Muscle of back (tissue), 11 donors: ENCODE data around the gene MYO5A. TPM values are rescaled to one million over a fixed set of nuclear protein-coding genes. Genes with fewer than 3 reads are reported as not detected.

Source experiments
- DNase-seq, 3 donors: peaks; one replicate each; pipeline versions ENCODE4 v3.0.0 to v3.0.0-alpha.2; 2013
- polyA plus RNA-seq, 10 donors: library from polyadenylated mRNA; unstranded; fragments of 120-200 nt; gene quantifications; one replicate each; pipeline ENCODE4 v1.2.1, GENCODE V29; 2013; ENCODE audit not compliant: insufficient read length in 10 of 10

Gene MYO5A
- polyA plus RNA-seq, 10 donors, result 3.9 to 11.1 (median 6.5) TPM

GRCh38 chr15:52369455-52369854 is 159.2 kb downstream of the MYO5A start:
- no peak for DNase-seq

- DNase-seq, result no peak
Measured at GRCh38 chr15:52369030-52369429, 159.7 kb downstream of the MYO5A start.

- DNase-seq, result no peak
Measured at GRCh38 chr15:52368402-52368801, 160.3 kb downstream of the MYO5A start.

GRCh38 chr15:52362497-52362896 is 166.2 kb downstream of the MYO5A start:
- no peak for DNase-seq

- no peak for DNase-seq
Measured at GRCh38 chr15:52361975-52362494, 166.6 kb downstream of the MYO5A start.

- DNase-seq, result no peak
Measured at GRCh38 chr15:52361494-52361893, 167.2 kb downstream of the MYO5A start.

- no peak for DNase-seq
Measured at GRCh38 chr15:52360229-52361203, 168.2 kb downstream of the MYO5A start.

- DNase-seq, result no peak
Measured at GRCh38 chr15:52359722-52360121, 169.0 kb downstream of the MYO5A start.

GRCh38 chr15:52357949-52358348 is 170.7 kb downstream of the MYO5A start:
- no peak for DNase-seq

GRCh38 chr15:52352086-52352485 is 176.6 kb downstream of the MYO5A start:
- DNase-seq, result no peak

- DNase-seq, result peak in 1 of 3 donors; percentile 14
Measured at GRCh38 chr15:52351206-52351908, 177.3 kb downstream of the MYO5A start.

GRCh38 chr15:52350423-52350822 is 178.3 kb downstream of the MYO5A start:
- DNase-seq, result no peak

GRCh38 chr15:52349052-52349700 is 179.5 kb downstream of the MYO5A start:
- DNase-seq, result peak in 1 of 3 donors; percentile 52

GRCh38 chr15:52348056-52348745 is 180.5 kb downstream of the MYO5A start:
- no peak for DNase-seq

GRCh38 chr15:52344592-52344991 is 184.1 kb downstream of the MYO5A start:
- DNase-seq, result no peak

GRCh38 chr15:52343831-52344230 is 184.8 kb downstream of the MYO5A start:
- no peak for DNase-seq

GRCh38 chr15:52340093-52340492 is 188.6 kb downstream of the MYO5A start:
- DNase-seq, result peak; percentile 34 to 63 (median 41)

- DNase-seq, result no peak
Measured at GRCh38 chr15:52338891-52339290, 189.8 kb downstream of the MYO5A start.

GRCh38 chr15:52338058-52338457 is 190.6 kb downstream of the MYO5A start:
- DNase-seq, result no peak

GRCh38 chr15:52337198-52337853 is 191.4 kb downstream of the MYO5A start:
- peak in 1 of 3 donors; percentile 29 for DNase-seq

- DNase-seq, result peak in 1 of 3 donors; percentile 14
Measured at GRCh38 chr15:52336529-52336928, 192.2 kb downstream of the MYO5A start.
